OCI-LY3 (cell line): Measurements from ENCODE around the gene NR6A1.

Source experiments
- EZH2phosphoT487 ChIP-seq: fragments of 200-600 bp; shearing (Covaris generic); IDR thresholded peaks from 2 replicates; pipeline ENCODE4 v1.6.1; 2018; ENCODE audit warnings: antibody characterized with exemption, mixed run types, low read depth
- TF ChIP-seq, protein P1 (sequence below): fragments of 200-600, 300-600 bp; sonication (generic); IDR thresholded peaks from 2 replicates; pipeline ENCODE4 v1.5.1; 2014; ENCODE audit warnings: antibody characterized with exemption, low read length, low read depth

DNA sequence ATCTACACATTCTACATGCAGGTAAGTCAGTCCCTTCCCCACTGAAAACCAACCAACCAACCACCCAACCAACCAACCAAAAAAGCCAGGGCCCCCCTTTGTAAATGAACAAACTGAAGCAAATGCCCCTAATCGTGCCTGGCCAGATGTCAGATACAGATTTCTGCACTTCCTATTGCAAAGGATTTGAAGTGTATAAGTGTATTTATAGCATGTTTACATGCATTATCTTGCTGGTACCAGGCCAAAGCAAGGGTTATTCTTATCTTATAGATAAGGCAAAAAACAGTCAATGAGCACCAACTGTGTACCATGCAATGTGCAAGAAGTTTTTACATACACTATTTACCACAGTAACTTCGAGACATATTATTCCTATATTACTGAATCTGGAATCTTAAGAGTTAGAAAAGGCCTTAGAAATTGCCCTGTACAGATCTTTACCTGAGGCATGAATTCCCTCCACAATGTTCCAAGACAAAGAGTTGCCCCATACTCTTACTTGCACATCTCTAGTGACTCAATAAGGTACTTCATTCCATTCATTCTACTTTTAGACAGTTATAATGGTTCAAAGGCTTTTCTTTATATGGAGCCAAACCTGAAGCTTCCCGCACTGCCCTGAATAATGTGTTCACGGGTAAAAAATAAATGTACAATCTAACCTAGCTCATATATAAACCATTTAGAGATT lies 212.2 kb downstream of the NR6A1 start:
- TF ChIP-seq, protein P1, sequence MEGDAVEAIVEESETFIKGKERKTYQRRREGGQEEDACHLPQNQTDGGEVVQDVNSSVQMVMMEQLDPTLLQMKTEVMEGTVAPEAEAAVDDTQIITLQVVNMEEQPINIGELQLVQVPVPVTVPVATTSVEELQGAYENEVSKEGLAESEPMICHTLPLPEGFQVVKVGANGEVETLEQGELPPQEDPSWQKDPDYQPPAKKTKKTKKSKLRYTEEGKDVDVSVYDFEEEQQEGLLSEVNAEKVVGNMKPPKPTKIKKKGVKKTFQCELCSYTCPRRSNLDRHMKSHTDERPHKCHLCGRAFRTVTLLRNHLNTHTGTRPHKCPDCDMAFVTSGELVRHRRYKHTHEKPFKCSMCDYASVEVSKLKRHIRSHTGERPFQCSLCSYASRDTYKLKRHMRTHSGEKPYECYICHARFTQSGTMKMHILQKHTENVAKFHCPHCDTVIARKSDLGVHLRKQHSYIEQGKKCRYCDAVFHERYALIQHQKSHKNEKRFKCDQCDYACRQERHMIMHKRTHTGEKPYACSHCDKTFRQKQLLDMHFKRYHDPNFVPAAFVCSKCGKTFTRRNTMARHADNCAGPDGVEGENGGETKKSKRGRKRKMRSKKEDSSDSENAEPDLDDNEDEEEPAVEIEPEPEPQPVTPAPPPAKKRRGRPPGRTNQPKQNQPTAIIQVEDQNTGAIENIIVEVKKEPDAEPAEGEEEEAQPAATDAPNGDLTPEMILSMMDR = no peak
- no peak for TF ChIP-seq EZH2phosphoT487
